H1 (cell line): Measurements from ENCODE around the gene VPS52. TPM values are rescaled to one million over a fixed set of nuclear protein-coding genes. Genes with fewer than 3 reads are reported as not detected.

Experiments used
- ASH2L ChIP-seq: fragments of 200-600, 300-600 bp; sonication (generic); IDR thresholded peaks from one replicate; pipeline ENCODE4 v1.7.1; 2017; ENCODE audit warnings: low read length
- BCL11A ChIP-seq, 2 experiments: IDR thresholded peaks; one replicate each; pipeline ENCODE4 v1.6.1; 2011; ENCODE audit warnings: low read depth in 2 of 2, low read length in 2 of 2, mild to moderate bottlenecking in 2 of 2
- CHD1 ChIP-seq: IDR thresholded peaks from 2 replicates; pipeline ENCODE4 v1.6.1; 2012; ENCODE audit warnings: low read depth, low read length, improper control_type of control experiment
- E2F6 ChIP-seq: IDR thresholded peaks from 2 replicates; pipeline ENCODE4 v1.6.1; 2012; ENCODE audit warnings: inconsistent platforms
- FOSL1 ChIP-seq: IDR thresholded peaks from 2 replicates; pipeline ENCODE4 v1.6.1; 2011; ENCODE audit warnings: mild to moderate bottlenecking, low read depth, low read length, moderate library complexity; ENCODE audit not compliant: insufficient read depth
- RFX5 ChIP-seq: IDR thresholded peaks from 2 replicates; pipeline ENCODE4 v1.6.1; 2011; ENCODE audit warnings: low read depth, low read length, improper control_type of control experiment, borderline replicate concordance
- SIN3A ChIP-seq, 2 experiments: IDR thresholded peaks in 1 of 2; conservative IDR thresholded peaks in 1 of 2; 2 replicates each; pipeline ENCODE4 v1.6.1; 2011 to 2012; ENCODE audit warnings: low read length in 2 of 2, improper control_type of control experiment in 1 of 2, low read depth in 1 of 2, mild to moderate bottlenecking in 1 of 2
- SP1 ChIP-seq: IDR thresholded peaks from 2 replicates; pipeline ENCODE4 v1.6.1; 2011; ENCODE audit warnings: low read depth, low read length
- SP2 ChIP-seq: IDR thresholded peaks from 2 replicates; pipeline ENCODE4 v1.6.1; 2012; ENCODE audit warnings: mild to moderate bottlenecking, low read length, inconsistent platforms
- TBP ChIP-seq: IDR thresholded peaks from 2 replicates; pipeline ENCODE4 v1.6.1; 2011; ENCODE audit warnings: low read depth, low read length, improper control_type of control experiment
- ZNF274 ChIP-seq: IDR thresholded peaks from 2 replicates; pipeline ENCODE4 v1.7.0; 2012; ENCODE audit warnings: low read length, borderline replicate concordance; ENCODE audit errors: extremely low read depth
- polyA plus RNA-seq, 7 experiments: library from polyadenylated mRNA; depleted of rRNA in 3 of 7; stranded (reverse) in 5 of 7; unstranded in 2 of 7; fragments of >200 nt in 5 of 7; fragments of 200-250 nt in 2 of 7; gene quantifications; 1 replicate in 5 of 7; 2 replicates in 1 of 7; 4 replicates in 1 of 7; pipeline versions ENCODE4 v1.2.1 to v1.2.3, GENCODE V29; 2011 to 2013; ENCODE audit warnings: missing spikeins in 2 of 7, mixed read lengths in 2 of 7
- total RNA-seq: library from RNA; stranded (reverse); fragmentation: NEBNext Ultra II Directional; extraction: Animal tissue kit (Norgen Biotek cat#: 25700); gene quantifications from 2 replicates; pipeline ENCODE4 v1.2.1, GENCODE V29; 2021

VPS52 gene
- total and polyA plus RNA-seq, 2 of the 8 experiments (the other 6 are each of a cell fraction or from before 2014, with no cell fraction given), result 36.5 to 86.3 TPM

- no peak for TF ChIP-seq SIN3A (conservative IDR thresholded peaks at IDR 0.05 in 1 of 2, IDR thresholded peaks at IDR 0.05 in 1 of 2; ENCODE audit: low read depth in 1 of 2, low read length in 2 of 2)
- TF ChIP-seq FOSL1, result no peak
- no peak for TF ChIP-seq BCL11A (IDR thresholded peaks at IDR 0.05; ENCODE audit: low read depth in 2 of 2, low read length in 2 of 2)
- TF ChIP-seq SP1, result no peak
- no peak for TF ChIP-seq ZNF274
- TF ChIP-seq SP2, result no peak
- no peak for TF ChIP-seq E2F6
- no peak for TF ChIP-seq RFX5
- TF ChIP-seq ASH2L, result no peak
- TF ChIP-seq TBP, result no peak
- TF ChIP-seq CHD1, result no peak
Observed at GRCh38 chr6:33249732-33250630, 21.7 kb downstream of the VPS52 start (continued).
